K562 (cell line): ENCODE measurements around the gene KIZ. TPM values are rescaled to one million over a fixed set of nuclear protein-coding genes. Genes with fewer than 3 reads are reported as not detected.

Source experiments
- ATF1 ChIP-seq, 2 experiments: fragments of 450-650 bp in 1 of 2; IDR thresholded peaks; 2 replicates each; pipeline ENCODE4 v1.6.1; 2016; ENCODE audit warnings: missing compliant biosample characterization in 1 of 2, missing genetic modification characterization in 1 of 2
- CAMTA2 ChIP-seq: fragments of 250-450 bp; sonication (Bioruptor Pico); conservative IDR thresholded peaks from 2 replicates; pipeline ENCODE4 v1.5.1; 2022
- CBX1 ChIP-seq: sonication (generic); IDR thresholded peaks from 2 replicates; pipeline ENCODE4 v1.6.1; 2016; ENCODE audit warnings: antibody characterized with exemption, low read depth, mild to moderate bottlenecking
- CLOCK ChIP-seq: fragments of 250-450 bp; sonication (Bioruptor Pico); IDR thresholded peaks from 2 replicates; pipeline ENCODE4 v1.4.0; 2020; ENCODE audit warnings: mild to moderate bottlenecking, moderate library complexity, borderline replicate concordance
- CSDE1 ChIP-seq, 2 experiments: fragments of 450-650 bp; IDR thresholded peaks; 2 replicates each; pipeline ENCODE4 v1.6.1; 2016; ENCODE audit warnings: mild to moderate bottlenecking in 1 of 2
- FOXA3 ChIP-seq, 2 experiments: fragments of 450-650 bp in 1 of 2; sonication (generic) in 1 of 2; formaldehyde crosslinking; IDR thresholded peaks in 1 of 2; conservative IDR thresholded peaks in 1 of 2; 2 replicates each; pipeline versions ENCODE4 v1.4.0 to v1.8.0; 2020 to 2022; ENCODE audit warnings: mild to moderate bottlenecking in 2 of 2, missing genetic modification reagents in 1 of 2
- GABPA ChIP-seq: fragments of 200-800 bp; sonication (Bioruptor generic); conservative IDR thresholded peaks from 2 replicates; pipeline ENCODE4 v1.6.1; 2016; ENCODE audit warnings: low read depth, missing genetic modification characterization, missing compliant biosample characterization
- GABPB1 ChIP-seq: sonication (generic); formaldehyde crosslinking; IDR thresholded peaks from 2 replicates; pipeline ENCODE4 v1.8.0; 2022; ENCODE audit warnings: mild to moderate bottlenecking, missing genetic modification reagents
- GTF2A2 ChIP-seq: IDR thresholded peaks from 2 replicates; pipeline ENCODE4 v1.6.1; 2016; ENCODE audit warnings: mild to moderate bottlenecking, missing genetic modification characterization, missing compliant biosample characterization
- PHF8 ChIP-seq: fragments of 200-600 bp; sonication (generic); IDR thresholded peaks from 2 replicates; pipeline ENCODE4 v1.6.1; 2012; ENCODE audit warnings: mixed run types, mild to moderate bottlenecking, inconsistent platforms, low read length, moderate library complexity, borderline replicate concordance
- POLR2AphosphoS5 ChIP-seq: IDR thresholded peaks from 2 replicates; pipeline ENCODE4 v1.6.1; 2011; ENCODE audit warnings: mild to moderate bottlenecking, low read depth, low read length, moderate library complexity; ENCODE audit not compliant: control insufficient read depth, insufficient read depth
- POLR2B ChIP-seq: fragments of 450-650 bp; IDR thresholded peaks from 2 replicates; pipeline ENCODE4 v1.6.1; 2018; ENCODE audit warnings: low read depth; ENCODE audit not compliant: partially characterized antibody
- RBM17 ChIP-seq: fragments of 200-400 bp; formaldehyde crosslinking; IDR thresholded peaks from 2 replicates; pipeline ENCODE4 v1.6.1; 2017; ENCODE audit warnings: low read depth, mild to moderate bottlenecking, low read length, borderline replicate concordance
- SIN3A ChIP-seq, 2 experiments: fragments of 150-350 bp in 1 of 2; IDR thresholded peaks; 2 replicates each; pipeline ENCODE4 v1.6.1; 2011 to 2016; ENCODE audit warnings: borderline replicate concordance in 2 of 2, low read depth in 2 of 2, low read length in 2 of 2, mild to moderate bottlenecking in 2 of 2, moderate library complexity in 2 of 2; ENCODE audit not compliant: control insufficient read depth in 1 of 2
- SP1 ChIP-seq: sonication (generic); formaldehyde crosslinking; IDR thresholded peaks from 2 replicates; pipeline ENCODE4 v1.8.1; 2022; ENCODE audit warnings: mild to moderate bottlenecking, missing genetic modification reagents
- SRSF3 ChIP-seq: fragments of 200-400 bp; formaldehyde crosslinking; IDR thresholded peaks from 2 replicates; pipeline ENCODE4 v1.6.1; 2016; ENCODE audit warnings: mild to moderate bottlenecking, low read length, moderate library complexity; ENCODE audit not compliant: insufficient read depth
- TBL1XR1 ChIP-seq, 2 experiments: IDR thresholded peaks; 2 replicates each; pipeline ENCODE4 v1.6.1; 2012; ENCODE audit warnings: improper control_type of control experiment in 2 of 2, low read length in 2 of 2, mild to moderate bottlenecking in 1 of 2
- TBP ChIP-seq: optimal IDR thresholded peaks from 2 replicates; pipeline ENCODE3; 2011; ENCODE audit warnings: low read depth, low read length, improper control_type of control experiment
- TCF7L2 ChIP-seq: fragments of 150-350 bp; IDR thresholded peaks from 2 replicates; pipeline ENCODE4 v1.6.1; 2016; ENCODE audit warnings: low read depth, mild to moderate bottlenecking, low read length, moderate library complexity
- U2AF2 ChIP-seq: fragments of 200-400 bp; formaldehyde crosslinking; optimal IDR thresholded peaks from 2 replicates; pipeline ENCODE3; 2017; ENCODE audit warnings: low read depth, mild to moderate bottlenecking, low read length
- ZNF347 ChIP-seq: fragments of 450-650 bp; formaldehyde crosslinking; IDR thresholded peaks from 2 replicates; pipeline ENCODE4 v1.4.0; 2020; ENCODE audit warnings: low read depth, mild to moderate bottlenecking, moderate library complexity
- ZNF384 ChIP-seq: IDR thresholded peaks from 2 replicates; pipeline ENCODE4 v1.6.1; 2012; ENCODE audit warnings: low read depth, low read length, improper control_type of control experiment
- polyA plus RNA-seq, 8 experiments: library from polyadenylated mRNA; depleted of rRNA in 4 of 8; stranded (reverse) in 5 of 8; unstranded in 3 of 8; fragments of >200 nt; fragmentation: Nextera tagmentation in 2 of 8; fragmentation: Illumina TruSeq in 1 of 8; extraction: Ambion mirVana in 2 of 8; extraction: Trizol in 1 of 8; gene quantifications; 2 replicates each; pipeline versions ENCODE4 v1.2.1 to v1.2.3, GENCODE V29; 2011 to 2014; ENCODE audit warnings: inconsistent platforms in 1 of 8, missing spikeins in 1 of 8
- total RNA-seq, 7 experiments: library from RNA; depleted of rRNA in 6 of 7; stranded (reverse); fragments of >200 nt in 6 of 7; fragmentation: Illumina TruSeq in 2 of 7; extraction: Trizol in 2 of 7; gene quantifications; 2 replicates each; pipeline versions ENCODE4 v1.2.1 to v1.2.3, GENCODE V29; 2011 to 2021; ENCODE audit warnings: low replicate concordance in 1 of 7
- TF ChIP-seq, protein P1 (sequence below): sonication (generic); formaldehyde crosslinking; IDR thresholded peaks from 2 replicates; pipeline ENCODE4 v1.8.0; 2022; ENCODE audit warnings: mild to moderate bottlenecking, missing genetic modification reagents, borderline replicate concordance

Gene KIZ
- total and polyA plus RNA-seq, 9 of the 15 experiments (the other 6 are each of a cell fraction or from before 2014, with no cell fraction given) = 4.9 to 21.1 (median 13.5) TPM

GRCh38 chr20:21125849-21126580 is at the start of gene KIZ (continued):
- no peak for TF ChIP-seq ZNF384
- no peak for TF ChIP-seq ZNF347 (CRISPR knock-in tag)
- no peak for TF ChIP-seq CLOCK (CRISPR knock-in tag)
- 0 out of 4 replicates have a peak, but pooled peaks of 1 of the 2 experiments have one; percentile 41 for TF ChIP-seq FOXA3 (CRISPR knock-in tag; conservative IDR thresholded peaks at IDR 0.05 in 1 of 2, IDR thresholded peaks at IDR 0.05 in 1 of 2)
- no peak for TF ChIP-seq SRSF3
- TF ChIP-seq RBM17 = no peak
- peak; percentile 73 for TF ChIP-seq POLR2B
- TF ChIP-seq SP1 (CRISPR knock-in tag) = peak; percentile 69; the same call in 1 of the 2 replicates
- peak; percentile 79; the same call in 1 of the 2 replicates for TF ChIP-seq PHF8
- TF ChIP-seq TBL1XR1 (IDR thresholded peaks at IDR 0.05; ENCODE audit: low read length in 2 of 2) = no peak
- peak; percentile 73 for TF ChIP-seq GABPB1
- TF ChIP-seq GABPA (tag) = peak; percentile 34; the same call in 1 of the 2 replicates
- 0 out of 2 replicates have a peak, but pooled peaks have one; percentile 21 for TF ChIP-seq POLR2AphosphoS5
- no peak for TF ChIP-seq SIN3A (IDR thresholded peaks at IDR 0.05; ENCODE audit: borderline replicate concordance in 2 of 2, control insufficient read depth in 1 of 2, low read depth in 2 of 2, low read length in 2 of 2)
- TF ChIP-seq TCF7L2 = no peak
- no peak for TF ChIP-seq GTF2A2 (tag)
- no peak for TF ChIP-seq CSDE1 (IDR thresholded peaks at IDR 0.05)
- no peak for TF ChIP-seq U2AF2
- TF ChIP-seq TBP = peak; percentile 37
- TF ChIP-seq CAMTA2 (CRISPR knock-in tag) = no peak
- 0 out of 2 replicates have a peak, but pooled peaks have one; percentile 30 for TF ChIP-seq CBX1
- no peak for TF ChIP-seq ATF1 (CRISPR knock-in tag; IDR thresholded peaks at IDR 0.05)
- no peak for TF ChIP-seq ATF1 (tag; IDR thresholded peaks at IDR 0.05)
- TF ChIP-seq, protein P1, sequence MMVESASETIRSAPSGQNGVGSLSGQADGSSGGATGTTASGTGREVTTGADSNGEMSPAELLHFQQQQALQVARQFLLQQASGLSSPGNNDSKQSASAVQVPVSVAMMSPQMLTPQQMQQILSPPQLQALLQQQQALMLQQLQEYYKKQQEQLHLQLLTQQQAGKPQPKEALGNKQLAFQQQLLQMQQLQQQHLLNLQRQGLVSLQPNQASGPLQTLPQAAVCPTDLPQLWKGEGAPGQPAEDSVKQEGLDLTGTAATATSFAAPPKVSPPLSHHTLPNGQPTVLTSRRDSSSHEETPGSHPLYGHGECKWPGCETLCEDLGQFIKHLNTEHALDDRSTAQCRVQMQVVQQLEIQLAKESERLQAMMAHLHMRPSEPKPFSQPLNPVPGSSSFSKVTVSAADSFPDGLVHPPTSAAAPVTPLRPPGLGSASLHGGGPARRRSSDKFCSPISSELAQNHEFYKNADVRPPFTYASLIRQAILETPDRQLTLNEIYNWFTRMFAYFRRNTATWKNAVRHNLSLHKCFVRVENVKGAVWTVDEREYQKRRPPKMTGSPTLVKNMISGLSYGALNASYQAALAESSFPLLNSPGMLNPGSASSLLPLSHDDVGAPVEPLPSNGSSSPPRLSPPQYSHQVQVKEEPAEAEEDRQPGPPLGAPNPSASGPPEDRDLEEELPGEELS (CRISPR knock-in tag) = peak; percentile 54; the same call in 1 of the 2 replicates
